GM23338 (cell line): ENCODE data around the gene GRK5. TPM values are rescaled to one million over a fixed set of nuclear protein-coding genes. Genes with fewer than 3 reads are reported as not detected.
"Not testable (repeated sequence)": the region's sequence is repeated elsewhere in the genome, so short reads cannot be mapped to it uniquely, and the experiment has no call there.

Source experiments
- ATAC-seq: fragments of 200-7000 bp; cut with Tn5 transposase; 3 replicates; pipeline ENCODE4 v1.9.1; 2020
- DNase-seq: peaks from one replicate; pipeline ENCODE4 v3.0.0-alpha.2; 2015; ENCODE audit warnings: low spot score
- H2AFZ ChIP-seq: fragments of 200-600 bp; sonication (generic); 2 replicates; pipeline ENCODE4 v1.8.0; 2016; ENCODE audit warnings: antibody characterized with exemption, mild to moderate bottlenecking, moderate library complexity
- H3F3A ChIP-seq: fragments of 200-600 bp; sonication (generic); replicated peaks from 2 replicates; pipeline ENCODE4 v1.8.0; 2017; ENCODE audit warnings: antibody characterized with exemption, mixed run types, low read depth
- H3K27ac ChIP-seq: fragments of 200-600 bp; sonication (generic); 2 replicates; pipeline ENCODE4 v1.6.1; 2016; ENCODE audit warnings: low read depth
- H3K27me3 ChIP-seq: fragments of 200-600 bp; sonication (generic); 2 replicates; pipeline ENCODE4 v1.8.0; 2016; ENCODE audit warnings: mild to moderate bottlenecking, mixed run types, moderate library complexity; ENCODE audit not compliant: insufficient read depth
- H3K36me3 ChIP-seq: fragments of 200-600 bp; sonication (generic); 2 replicates; pipeline ENCODE4 v1.8.0; 2016; ENCODE audit warnings: mild to moderate bottlenecking; ENCODE audit not compliant: insufficient read depth
- H3K4me1 ChIP-seq: fragments of 200-600 bp; sonication (generic); 2 replicates; pipeline ENCODE4 v1.8.0; 2016; ENCODE audit warnings: mild to moderate bottlenecking, moderate library complexity; ENCODE audit not compliant: insufficient read depth
- H3K4me2 ChIP-seq: fragments of 200-600 bp; sonication (generic); 2 replicates; pipeline ENCODE4 v1.7.1; 2017; ENCODE audit warnings: mixed run types
- H3K4me3 ChIP-seq: fragments of 200-600 bp; sonication (generic); 2 replicates; pipeline ENCODE4 v1.6.1; 2016; ENCODE audit warnings: mixed run types
- H3K79me2 ChIP-seq: fragments of 200-600 bp; sonication (generic); replicated peaks from 2 replicates; pipeline ENCODE4 v1.8.0; 2017; ENCODE audit warnings: mild to moderate bottlenecking; ENCODE audit not compliant: insufficient read depth
- H3K9me2 ChIP-seq: fragments of 200-600 bp; sonication (generic); 2 replicates; pipeline ENCODE4 v1.8.0; 2017; ENCODE audit not compliant: insufficient read depth
- H4K20me1 ChIP-seq: fragments of 200-600 bp; sonication (generic); replicated peaks from 2 replicates; pipeline ENCODE4 v1.8.0; 2017; ENCODE audit warnings: mild to moderate bottlenecking; ENCODE audit not compliant: insufficient read depth
- H3K27ac Mint-ChIP-seq: 2 replicates; pipeline ENCODE4 v1.8.0; 2020; ENCODE audit warnings: inconsistent platforms, mild to moderate bottlenecking, moderate library complexity, mixed read lengths
- H3K27me3 Mint-ChIP-seq: 3 replicates; pipeline ENCODE4 v1.8.0; 2022; ENCODE audit warnings: low read depth, mild to moderate bottlenecking, moderate library complexity, mixed read lengths, inconsistent platforms; ENCODE audit not compliant: insufficient read depth, poor library complexity
- H3K36me3 Mint-ChIP-seq: 3 replicates; pipeline ENCODE4 v1.8.0; 2021; ENCODE audit warnings: low read depth, mild to moderate bottlenecking, inconsistent platforms, moderate library complexity, mixed read lengths
- H3K4me1 Mint-ChIP-seq: 3 replicates; pipeline ENCODE4 v1.8.0; 2020; ENCODE audit warnings: mild to moderate bottlenecking, inconsistent platforms, mixed read lengths
- H3K4me3 Mint-ChIP-seq: 3 replicates; pipeline ENCODE4 v1.8.0; 2021; ENCODE audit warnings: moderate library complexity, mild to moderate bottlenecking, inconsistent platforms, mixed read lengths
- H3K9me3 Mint-ChIP-seq: 3 replicates; pipeline ENCODE4 v1.8.0; 2020; ENCODE audit warnings: moderate library complexity, mild to moderate bottlenecking, inconsistent platforms, mixed read lengths
- CREB1 ChIP-seq: fragments of 250-450 bp; sonication (Bioruptor Pico); IDR thresholded peaks from 2 replicates; pipeline ENCODE4 v1.5.0; 2020; ENCODE audit warnings: low read depth, mild to moderate bottlenecking, moderate library complexity
- ETS1 ChIP-seq: IDR thresholded peaks from 2 replicates; pipeline ENCODE4 v1.6.1; 2016; ENCODE audit warnings: antibody characterized with exemption
- EZH2 ChIP-seq: fragments of 200-600 bp; sonication (generic); IDR thresholded peaks from one replicate; pipeline ENCODE4 v1.8.0; 2017; ENCODE audit warnings: antibody characterized with exemption, mild to moderate bottlenecking, low read depth; ENCODE audit not compliant: unreplicated experiment
- EZH2phosphoT487 ChIP-seq: fragments of 200-600 bp; sonication (generic); IDR thresholded peaks from one replicate; pipeline ENCODE4 v1.8.1; 2018; ENCODE audit warnings: antibody characterized with exemption; ENCODE audit not compliant: unreplicated experiment
- STAT1 ChIP-seq: IDR thresholded peaks from one replicate; pipeline ENCODE4 v1.6.1; 2016; ENCODE audit warnings: antibody characterized with exemption; ENCODE audit not compliant: unreplicated experiment
- ZNF114 ChIP-seq: fragments of 250-450 bp; sonication (Bioruptor Pico); IDR thresholded peaks from 2 replicates; pipeline ENCODE4 v1.5.0; 2020; ENCODE audit warnings: mild to moderate bottlenecking, moderate library complexity
- ZNF462 ChIP-seq: fragments of 250-450 bp; sonication (Bioruptor Pico); IDR thresholded peaks from 2 replicates; pipeline ENCODE4 v1.5.0; 2020; ENCODE audit warnings: mild to moderate bottlenecking, moderate library complexity
- polyA plus RNA-seq: library from polyadenylated mRNA; unstranded; fragments of >200 nt; fragmentation: Nextera tagmentation; extraction: Ambion mirVana; gene quantifications from 2 replicates; pipeline ENCODE4 v1.2.1, GENCODE V29; 2016
- total RNA-seq: library from RNA; depleted of rRNA; stranded (reverse); fragments of >200 nt; shearing (Covaris generic); gene quantifications from 2 replicates; pipeline ENCODE4 v1.2.3, GENCODE V29; 2014

GRK5 gene
- total and polyA plus RNA-seq, 2 experiments from 2014 or later, result 0.53 to 2.0 TPM

GRCh38 chr10:119462773-119463172 is 255.4 kb downstream of the GRK5 start (continued):
- TF ChIP-seq ZNF462 (CRISPR knock-in tag) (no peak), STAT1 (no peak)

- not testable (repeated sequence) for H3K27ac ChIP-seq, H3K4me1 Mint-ChIP-seq, ATAC-seq, H3K4me3 ChIP-seq, H3K79me2 ChIP-seq, H3K27ac Mint-ChIP-seq, H3K27me3 Mint-ChIP-seq, H3F3A ChIP-seq, H2AFZ ChIP-seq, H3K4me2 ChIP-seq, H3K36me3 ChIP-seq, DNase-seq, H3K4me3 Mint-ChIP-seq, H4K20me1 ChIP-seq, H3K27me3 ChIP-seq, H3K9me2 ChIP-seq, H3K36me3 Mint-ChIP-seq, H3K4me1 ChIP-seq
- peaks cover 12% of the 10 kb centered on the region for H3K9me3 Mint-ChIP-seq
Measured at GRCh38 chr10:119463195-119463594, 255.8 kb downstream of the GRK5 start.

GRCh38 chr10:119465085-119465484 is 257.7 kb downstream of the GRK5 start:
- peaks cover 12% of the 10 kb centered on the region for H3K9me3 Mint-ChIP-seq
- no peak overlapping the region for H3K4me3 ChIP-seq
- H3K36me3 ChIP-seq, result no peaks in the 10 kb centered on the region
- no peak overlapping the region for H3K27ac ChIP-seq
- H2AFZ ChIP-seq, result no peak overlapping the region
- H3K79me2 ChIP-seq, result no peaks in the 10 kb centered on the region
- no peaks in the 10 kb centered on the region for H4K20me1 ChIP-seq
- no peaks in the 10 kb centered on the region for H3K4me1 ChIP-seq
- H3K27me3 ChIP-seq, result no peaks in the 10 kb centered on the region
- H3F3A ChIP-seq, result no peaks in the 10 kb centered on the region
- H3K36me3 Mint-ChIP-seq, result no peaks in the 10 kb centered on the region
- DNase-seq (no peak), ATAC-seq (no peak)
- H3K4me2 ChIP-seq, result no peak overlapping the region
- peaks cover 3% of the 10 kb centered on the region for H3K9me2 ChIP-seq
- H3K27me3 Mint-ChIP-seq, result peaks cover 4% of the 10 kb centered on the region
- H3K4me1 Mint-ChIP-seq, result no peaks in the 10 kb centered on the region
- H3K27ac Mint-ChIP-seq, result no peak overlapping the region
- H3K4me3 Mint-ChIP-seq, result no peak overlapping the region
- TF ChIP-seq ETS1 (no peak), STAT1 (no peak), EZH2phosphoT487 (no peak), CREB1 (no peak), ZNF114 (no peak), EZH2 (no peak)
